Liver (tissue), 9 donors: Measurements from ENCODE around the gene EEA1. TPM values are rescaled to one million over a fixed set of nuclear protein-coding genes. Genes with fewer than 3 reads are reported as not detected.

Experiments
- DNase-seq: peaks from one replicate; pipeline ENCODE4 v3.0.0-alpha.2; 2017; ENCODE audit warnings: low spot score
- H3K27ac ChIP-seq, 2 donors: one replicate each; pipeline ENCODE4 v1.7.0; 2013; ENCODE audit warnings: inconsistent platforms in 2 of 2, low read length in 2 of 2, control low read depth in 1 of 2, low read depth in 1 of 2, mild to moderate bottlenecking in 1 of 2
- H3K27me3 ChIP-seq, 4 donors: one replicate each; pipeline versions ENCODE4 v1.6.1 to v1.7.0; 2013; ENCODE audit warnings: low read length in 3 of 4, inconsistent platforms in 1 of 4, mild to moderate bottlenecking in 1 of 4, moderate library complexity in 1 of 4; ENCODE audit not compliant: control insufficient read depth in 4 of 4, insufficient read depth in 4 of 4
- H3K36me3 ChIP-seq, 4 donors: one replicate each; pipeline versions ENCODE4 v1.6.1 to v1.7.0; 2013; ENCODE audit warnings: low read length in 3 of 4, mild to moderate bottlenecking in 3 of 4, low read depth in 1 of 4, moderate library complexity in 1 of 4; ENCODE audit not compliant: control insufficient read depth in 4 of 4, insufficient read depth in 3 of 4
- H3K4me1 ChIP-seq, 4 donors: one replicate each; pipeline versions ENCODE4 v1.6.1 to v1.7.0; 2013; ENCODE audit warnings: low read length in 3 of 4, mild to moderate bottlenecking in 3 of 4, moderate library complexity in 1 of 4; ENCODE audit not compliant: control insufficient read depth in 4 of 4, insufficient read depth in 4 of 4
- H3K4me3 ChIP-seq, 3 donors: one replicate each; pipeline versions ENCODE4 v1.6.1 to v1.7.0; 2013; ENCODE audit warnings: low read length in 3 of 3, control low read depth in 1 of 3, low read depth in 1 of 3, mild to moderate bottlenecking in 1 of 3
- H3K9ac ChIP-seq, 2 donors: one replicate each; pipeline ENCODE4 v1.7.0; 2013; ENCODE audit warnings: low read length in 2 of 2, mild to moderate bottlenecking in 2 of 2, moderate library complexity in 2 of 2, control low read depth in 1 of 2, low read depth in 1 of 2
- H3K9me3 ChIP-seq, 4 donors: one replicate each; pipeline versions ENCODE4 v1.6.1 to v1.7.0; 2013; ENCODE audit warnings: low read length in 3 of 4; ENCODE audit not compliant: control insufficient read depth in 4 of 4
- ATF3 ChIP-seq: IDR thresholded peaks from 2 replicates; pipeline ENCODE4 v1.6.1; 2016; ENCODE audit warnings: antibody characterized with exemption
- CTCF ChIP-seq: fragments of 150-350 bp; IDR thresholded peaks from 2 replicates; pipeline ENCODE4 v1.5.1; 2017; ENCODE audit warnings: improper control_type of control experiment, low read depth, low read length; ENCODE audit not compliant: missing input control
- FOXA1 ChIP-seq: IDR thresholded peaks from 2 replicates; pipeline ENCODE4 v1.6.1; 2016; ENCODE audit warnings: antibody characterized with exemption
- FOXA2 ChIP-seq: IDR thresholded peaks from 2 replicates; pipeline ENCODE4 v1.6.1; 2016; ENCODE audit warnings: antibody characterized with exemption
- GABPA ChIP-seq, 2 donors: IDR thresholded peaks in 1 of 2; conservative IDR thresholded peaks in 1 of 2; 2 replicates each; pipeline ENCODE4 v1.6.1; 2016; ENCODE audit warnings: antibody characterized with exemption in 2 of 2, mild to moderate bottlenecking in 1 of 2, moderate library complexity in 1 of 2
- HNF4A ChIP-seq, 2 donors: conservative IDR thresholded peaks; 2 replicates each; pipeline ENCODE4 v1.6.1; 2016; ENCODE audit warnings: antibody characterized with exemption in 2 of 2, mild to moderate bottlenecking in 2 of 2
- HNF4G ChIP-seq: IDR thresholded peaks from 2 replicates; pipeline ENCODE4 v1.6.1; 2016; ENCODE audit warnings: antibody characterized with exemption
- JUND ChIP-seq, 2 donors: IDR thresholded peaks; 2 replicates each; pipeline ENCODE4 v1.6.1; 2016; ENCODE audit warnings: antibody characterized with exemption in 2 of 2
- MAX ChIP-seq: IDR thresholded peaks from 2 replicates; pipeline ENCODE4 v1.6.1; 2016; ENCODE audit warnings: antibody characterized with exemption
- NR2F2 ChIP-seq: IDR thresholded peaks from 2 replicates; pipeline ENCODE4 v1.6.1; 2016; ENCODE audit warnings: antibody characterized with exemption
- RAD21 ChIP-seq, 2 donors: IDR thresholded peaks; 2 replicates each; pipeline ENCODE4 v1.6.1; 2016; ENCODE audit warnings: antibody characterized with exemption in 2 of 2, mild to moderate bottlenecking in 2 of 2
- RXRA ChIP-seq, 2 donors: IDR thresholded peaks; 2 replicates each; pipeline ENCODE4 v1.6.1; 2017 to 2018; ENCODE audit warnings: antibody characterized with exemption in 2 of 2, mild to moderate bottlenecking in 1 of 2
- SP1 ChIP-seq: IDR thresholded peaks from 2 replicates; pipeline ENCODE4 v1.6.1; 2018; ENCODE audit warnings: antibody characterized with exemption, mild to moderate bottlenecking
- TAF1 ChIP-seq: conservative IDR thresholded peaks from 2 replicates; pipeline ENCODE4 v1.6.1; 2016; ENCODE audit warnings: antibody characterized with exemption, mild to moderate bottlenecking
- YY1 ChIP-seq: IDR thresholded peaks from 2 replicates; pipeline ENCODE4 v1.6.1; 2016; ENCODE audit warnings: antibody characterized with exemption, mild to moderate bottlenecking
- ZBTB33 ChIP-seq: IDR thresholded peaks from 2 replicates; pipeline ENCODE4 v1.6.1; 2016; ENCODE audit warnings: antibody characterized with exemption
- WGBS: extraction: QIAGEN DNeasy Blood & Tissue Kit; methylation state at CpG from one replicate; pipeline ENCODE4 v1.1.7; 2013; 5-methylcytosine and 5-hydroxymethylcytosine counted together
- polyA plus RNA-seq, 2 donors: library from polyadenylated mRNA; stranded (reverse) in 1 of 2; unstranded in 1 of 2; fragments of 200-250 nt in 1 of 2; fragments of >200 nt in 1 of 2; fragmentation: Nextera tagmentation in 1 of 2; extraction: Ambion mirVana in 1 of 2; gene quantifications; one replicate each; pipeline versions ENCODE4 v1.2.1 to v1.2.3, GENCODE V29; 2013 to 2015
- total RNA-seq, 2 donors: library from RNA; depleted of rRNA; stranded (reverse); fragments of >200 nt; gene quantifications; one replicate each; pipeline ENCODE4 v1.2.3, GENCODE V29; 2014
- donor health status: healthy.
- donor health status: healthy.
- donor health status: healthy.
- donor health status: healthy.
- donor health status: healthy.

Gene EEA1
- total and polyA plus RNA-seq, 4 donors = 2.5 to 15.8 (median 9.1) TPM

- DNase-seq = no peak
- no peak for TF ChIP-seq RXRA (IDR thresholded peaks at IDR 0.05)
- no peak for TF ChIP-seq YY1
- no peak for TF ChIP-seq JUND (IDR thresholded peaks at IDR 0.05)
- WGBS = 80% methylated on average over 3 of the region's 3 CpGs
- Histone ChIP-seq H3K4me1 (peaks cover 0 to 2% (median 0%) of the 10 kb centered on the region in 4 donors), H3K36me3 (no peaks in the 10 kb centered on the region), H3K9me3 (no peaks in the 10 kb centered on the region), H3K27me3 (no peaks in the 10 kb centered on the region), H3K9ac (no peak overlapping the region), H3K4me3 (no peak overlapping the region), H3K27ac (no peak overlapping the region)
These were observed 17.0 kb downstream of the EEA1 start for GRCh38 chr12:92912052-92912451.

- TF ChIP-seq MAX (no peak), NR2F2 (no peak), FOXA2 (no peak), FOXA1 (no peak), TAF1 (no peak), RAD21 (IDR thresholded peaks at IDR 0.05) (no peak), GABPA (IDR thresholded peaks at IDR 0.05 in 1 of 2, conservative IDR thresholded peaks at IDR 0.05 in 1 of 2) (no peak), JUND (IDR thresholded peaks at IDR 0.05) (no peak), SP1 (no peak), CTCF (no peak)
- H3K27ac ChIP-seq = no peak overlapping the region
- H3K9me3 ChIP-seq = no peaks in the 10 kb centered on the region
- no peak overlapping the region for H3K4me3 ChIP-seq
- H3K27me3 ChIP-seq = no peaks in the 10 kb centered on the region
- DNase-seq = no peak
- no peak overlapping the region for H3K9ac ChIP-seq
- H3K4me1 ChIP-seq = peaks cover 0 to 2% (median 0%) of the 10 kb centered on the region in 4 donors
- 87% methylated on average over 2 of the region's 2 CpGs for WGBS
- H3K36me3 ChIP-seq = no peaks in the 10 kb centered on the region
These were observed 17.8 kb downstream of the EEA1 start for GRCh38 chr12:92911339-92911738.

- Histone ChIP-seq H3K9me3 (no peaks in the 10 kb centered on the region), H3K4me3 (no peak overlapping the region), H3K9ac (no peak overlapping the region), H3K36me3 (no peaks in the 10 kb centered on the region), H3K4me1 (no peaks in the 10 kb centered on the region), H3K27ac (no peak overlapping the region), H3K27me3 (no peaks in the 10 kb centered on the region)
- DNase-seq = no peak
- TF ChIP-seq ZBTB33 (no peak), FOXA1 (no peak), CTCF (no peak), FOXA2 (no peak), TAF1 (no peak), JUND (IDR thresholded peaks at IDR 0.05) (no peak), MAX (no peak), YY1 (no peak), RAD21 (IDR thresholded peaks at IDR 0.05) (no peak), HNF4A (conservative IDR thresholded peaks at IDR 0.05) (no peak), ATF3 (no peak), RXRA (IDR thresholded peaks at IDR 0.05) (no peak), GABPA (IDR thresholded peaks at IDR 0.05 in 1 of 2, conservative IDR thresholded peaks at IDR 0.05 in 1 of 2) (no peak), HNF4G (no peak)
- 88% methylated on average over 3 of the region's 3 CpGs for WGBS
These were observed 21.0 kb downstream of the EEA1 start for GRCh38 chr12:92908108-92908507.
